ENCODE data around the gene RNF224.
"Not testable (repeated sequence)": the region's sequence is repeated elsewhere in the genome, so short reads cannot be mapped to it uniquely, and the experiment has no call there.

The RNF224 gene

GRCh38 chr9:137240318-137240840, 13.1 kb downstream of the RNF224 start:
- in situ Hi-C loops (cut with HindIII; ENCODE audit: low sequenced_read_pairs), result no loop called here
- TF ChIP-seq CTCF (IDR thresholded peaks at IDR 0.05; ENCODE audit: low read depth, low read length), result no peak
- peak overlapping the region; percentile 50 for H3K4me3 ChIP-seq (ENCODE audit: low read depth, low read length)
- peak; percentile 83 for DNase-seq (ENCODE audit: low read depth, low spot score)

DNA sequence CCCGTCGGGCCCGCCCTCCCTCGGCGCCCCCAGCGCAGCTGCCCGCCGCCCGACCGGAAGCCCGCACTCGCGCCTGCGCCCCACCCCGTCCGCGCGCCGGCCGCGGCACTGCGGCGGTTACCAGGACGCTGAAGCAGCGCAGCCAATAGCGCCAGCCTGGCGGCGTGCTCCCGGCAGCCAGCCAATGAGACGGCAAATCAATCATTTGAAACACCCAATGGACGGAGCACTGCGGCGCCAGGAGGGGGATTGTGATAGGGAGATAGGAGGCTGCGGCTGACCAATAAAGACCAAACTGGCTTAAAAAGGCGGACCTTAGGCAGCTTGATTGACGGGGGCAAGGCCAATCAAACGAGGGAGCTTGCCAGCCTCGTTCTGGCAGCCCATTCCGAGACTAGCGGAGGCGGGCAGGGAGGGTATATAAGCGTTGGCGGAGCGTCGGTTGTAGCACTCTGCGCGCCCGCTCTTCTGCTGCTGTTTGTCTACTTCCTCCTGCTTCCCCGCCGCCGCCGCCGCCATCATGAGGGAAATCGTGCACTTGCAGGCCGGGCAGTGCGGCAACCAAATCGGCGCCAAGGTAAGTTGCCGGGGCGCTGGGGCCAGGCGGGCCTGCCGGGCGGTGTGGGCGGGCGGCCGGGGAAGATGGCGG, 13.7 kb downstream of the RNF224 start, which contains the start of gene TUBB4B:
Gene TUBB4B (plus strand): TSS at position 447 of the 649 bp plus-strand sequence. CDS start 74 bp downstream, at position 521.
- in situ Hi-C loops (cut with HindIII; ENCODE audit: low sequenced_read_pairs), result no loop called here
- no peak for TF ChIP-seq CTCF (IDR thresholded peaks at IDR 0.05; ENCODE audit: low read depth, low read length)
- peak within 1 kb of the TSS; percentile 80 for H3K4me3 ChIP-seq (ENCODE audit: low read depth, low read length)
- peak; percentile 100 for DNase-seq (ENCODE audit: low read depth, low spot score)

GRCh38 chr9:137241490-137242268, 14.4 kb downstream of the RNF224 start:
- peak; percentile 33 for DNase-seq (ENCODE audit: low read depth, low spot score)
- no peak for TF ChIP-seq CTCF (IDR thresholded peaks at IDR 0.05; ENCODE audit: low read depth, low read length)
- peak overlapping the region; percentile 80 for H3K4me3 ChIP-seq (ENCODE audit: low read depth, low read length)
- in situ Hi-C loops (cut with HindIII; ENCODE audit: low sequenced_read_pairs), result no loop called here

- H3K4me3 ChIP-seq (ENCODE audit: low read depth, low read length), result peak overlapping the region; percentile 80
- DNase-seq (ENCODE audit: low read depth, low spot score), result no peak
- TF ChIP-seq CTCF (IDR thresholded peaks at IDR 0.05; ENCODE audit: low read depth, low read length), result no peak
- in situ Hi-C loops (cut with HindIII; ENCODE audit: low sequenced_read_pairs), result no loop called here
Observed at GRCh38 chr9:137242269-137243203, 15.2 kb downstream of the RNF224 start.

GRCh38 chr9:137243266-137243625, 15.9 kb downstream of the RNF224 start:
- H3K4me3 ChIP-seq (ENCODE audit: low read depth, low read length); DNase-seq (ENCODE audit: low read depth, low spot score); in situ Hi-C loops (cut with HindIII; ENCODE audit: low sequenced_read_pairs): not testable (repeated sequence)

- H3K4me3 ChIP-seq (ENCODE audit: low read depth, low read length), result no peak overlapping the region
- in situ Hi-C loops (cut with HindIII; ENCODE audit: low sequenced_read_pairs), result no loop called here
- DNase-seq (ENCODE audit: low read depth, low spot score), result no peak
- no peak for TF ChIP-seq CTCF (IDR thresholded peaks at IDR 0.05; ENCODE audit: low read depth, low read length)
Observed at GRCh38 chr9:137243626-137244485, 16.6 kb downstream of the RNF224 start.
